H9 (cell line): ENCODE measurements around the gene SYS1. TPM values are rescaled to one million over a fixed set of nuclear protein-coding genes. Genes with fewer than 3 reads are reported as not detected.

Experiments used
- DNase-seq: peaks from one replicate; pipeline ENCODE4 v3.0.0-alpha.2; 2017
- H2AFZ ChIP-seq: one replicate; pipeline ENCODE4 v1.6.1; 2013; ENCODE audit warnings: mild to moderate bottlenecking, low read length, control low read depth, moderate library complexity
- H2AK5ac ChIP-seq: 2 replicates; pipeline ENCODE4 v1.6.1; 2013; ENCODE audit warnings: low read length, control low read depth, mixed read lengths; ENCODE audit not compliant: insufficient read length
- H2BK120ac ChIP-seq: one replicate; pipeline ENCODE4 v1.6.1; 2013; ENCODE audit warnings: low read depth, mild to moderate bottlenecking, low read length, control low read depth, inconsistent platforms; ENCODE audit not compliant: poor library complexity, severe bottlenecking
- H2BK12ac ChIP-seq: 2 replicates; pipeline ENCODE4 v1.6.1; 2013; ENCODE audit warnings: low read length, control low read depth, mixed read lengths, low read depth; ENCODE audit not compliant: insufficient read length
- H2BK15ac ChIP-seq: 2 replicates; pipeline ENCODE4 v1.6.1; 2013; ENCODE audit warnings: low read depth, low read length, control low read depth
- H2BK20ac ChIP-seq: one replicate; pipeline ENCODE4 v1.6.1; 2013; ENCODE audit warnings: low read depth, mild to moderate bottlenecking, low read length, control low read depth, inconsistent platforms; ENCODE audit not compliant: poor library complexity, severe bottlenecking
- H2BK5ac ChIP-seq: 2 replicates; pipeline ENCODE4 v1.6.1; 2013; ENCODE audit warnings: low read length, control low read depth, mixed read lengths; ENCODE audit not compliant: insufficient read length
- H3K14ac ChIP-seq: 2 replicates; pipeline ENCODE4 v1.6.1; 2013; ENCODE audit warnings: low read length, control low read depth; ENCODE audit not compliant: insufficient read depth
- H3K18ac ChIP-seq: 2 replicates; pipeline ENCODE4 v1.6.1; 2013; ENCODE audit warnings: low read depth, mild to moderate bottlenecking, mixed read lengths, low read length, control low read depth; ENCODE audit not compliant: insufficient read length
- H3K23ac ChIP-seq: 2 replicates; pipeline ENCODE4 v1.6.1; 2013; ENCODE audit warnings: low read length, control low read depth, mixed read lengths, low read depth; ENCODE audit not compliant: insufficient read length
- H3K23me2 ChIP-seq: 2 replicates; pipeline ENCODE4 v1.6.1; 2013; ENCODE audit warnings: low read depth, mild to moderate bottlenecking, mixed read lengths, low read length, control low read depth; ENCODE audit not compliant: insufficient read length, poor library complexity, severe bottlenecking
- H3K27ac ChIP-seq: 2 replicates; pipeline ENCODE4 v1.5.1; 2013; ENCODE audit warnings: low read length, control low read depth, mixed read lengths, low read depth; ENCODE audit not compliant: insufficient read length
- H3K27me3 ChIP-seq: 2 replicates; pipeline ENCODE4 v1.6.1; 2013; ENCODE audit warnings: low read length, control low read depth, inconsistent platforms; ENCODE audit not compliant: insufficient read depth
- H3K4ac ChIP-seq: 2 replicates; pipeline ENCODE4 v1.6.1; 2013; ENCODE audit warnings: low read depth, mild to moderate bottlenecking, control low read depth, inconsistent platforms, low read length, moderate library complexity
- H3K4me1 ChIP-seq: 2 replicates; pipeline ENCODE4 v1.6.1; 2013; ENCODE audit warnings: low read length, control low read depth, inconsistent platforms; ENCODE audit not compliant: insufficient read depth
- H3K4me2 ChIP-seq: 2 replicates; pipeline ENCODE4 v1.6.1; 2013; ENCODE audit warnings: low read length, control low read depth, mixed read lengths; ENCODE audit not compliant: insufficient read length, insufficient read depth
- H3K56ac ChIP-seq: 2 replicates; pipeline ENCODE4 v1.6.1; 2013; ENCODE audit warnings: low read depth, mild to moderate bottlenecking, mixed read lengths, low read length, control low read depth; ENCODE audit not compliant: insufficient read length
- H3K79me1 ChIP-seq: 2 replicates; pipeline ENCODE4 v1.6.1; 2013; ENCODE audit warnings: low read depth, mild to moderate bottlenecking, moderate library complexity, low read length, control low read depth, inconsistent platforms; ENCODE audit not compliant: insufficient read depth, poor library complexity, severe bottlenecking
- H3K79me2 ChIP-seq: 2 replicates; pipeline ENCODE4 v1.6.1; 2013; ENCODE audit warnings: low read length, control low read depth, inconsistent platforms; ENCODE audit not compliant: insufficient read depth
- H3K9ac ChIP-seq: 2 replicates; pipeline ENCODE4 v1.6.1; 2013; ENCODE audit warnings: low read length, control low read depth, mixed read lengths; ENCODE audit not compliant: insufficient read length; ENCODE audit errors: extremely low read depth
- H3K9me3 ChIP-seq: one replicate; pipeline ENCODE4 v1.6.1; 2013; ENCODE audit warnings: low read depth, low read length, inconsistent platforms; ENCODE audit not compliant: control insufficient read depth
- H3T11ph ChIP-seq: one replicate; pipeline ENCODE4 v1.6.1; 2013; ENCODE audit warnings: mild to moderate bottlenecking, low read length, control low read depth, inconsistent platforms
- H4K20me1 ChIP-seq: one replicate; pipeline ENCODE4 v1.6.1; 2013; ENCODE audit not compliant: control insufficient read depth, insufficient read length, insufficient read depth
- H4K5ac ChIP-seq: 2 replicates; pipeline ENCODE4 v1.6.1; 2013; ENCODE audit warnings: low read depth, mild to moderate bottlenecking, mixed read lengths, low read length, control low read depth; ENCODE audit not compliant: insufficient read length
- H4K8ac ChIP-seq: replicated peaks from 2 replicates; pipeline ENCODE4 v1.6.1; 2013; ENCODE audit warnings: low read length, control low read depth, mixed read lengths, low read depth; ENCODE audit not compliant: insufficient read length
- H4K91ac ChIP-seq: 2 replicates; pipeline ENCODE4 v1.6.1; 2013; ENCODE audit warnings: low read depth, mild to moderate bottlenecking, moderate library complexity, mixed read lengths, low read length, control low read depth; ENCODE audit not compliant: insufficient read length
- H3K27ac Mint-ChIP-seq, 3 experiments: 2 replicates in 2 of 3; 3 replicates in 1 of 3; pipeline ENCODE4 v1.8.0; 2020 to 2021; ENCODE audit warnings: mixed read lengths in 3 of 3, mild to moderate bottlenecking in 1 of 3, moderate library complexity in 1 of 3
- H3K27me3 Mint-ChIP-seq: 2 replicates; pipeline ENCODE4 v1.8.0; 2021; ENCODE audit warnings: low read depth, mild to moderate bottlenecking, moderate library complexity, mixed read lengths
- H3K36me3 Mint-ChIP-seq, 3 experiments: 2 replicates in 2 of 3; 3 replicates in 1 of 3; pipeline ENCODE4 v1.8.0; 2020 to 2021; ENCODE audit warnings: low read depth in 3 of 3, mixed read lengths in 3 of 3; ENCODE audit not compliant: insufficient read depth in 1 of 3
- H3K4me1 Mint-ChIP-seq, 2 experiments: 2 replicates each; pipeline ENCODE4 v1.8.0; 2020; ENCODE audit warnings: mixed read lengths in 2 of 2
- H3K4me3 Mint-ChIP-seq, 2 experiments: 2 replicates in 1 of 2; 3 replicates in 1 of 2; pipeline ENCODE4 v1.8.0; 2020 to 2021; ENCODE audit warnings: mild to moderate bottlenecking in 2 of 2, mixed read lengths in 2 of 2, moderate library complexity in 1 of 2
- H3K9me3 Mint-ChIP-seq, 2 experiments: 2 replicates in 1 of 2; 3 replicates in 1 of 2; pipeline ENCODE4 v1.8.0; 2020; ENCODE audit warnings: mild to moderate bottlenecking in 2 of 2, mixed read lengths in 2 of 2, moderate library complexity in 1 of 2
- WGBS: extraction: QIAGEN DNeasy Blood & Tissue Kit; methylation state at CpG from one replicate; pipeline ENCODE4 v1.1.7; 2013; ENCODE audit warnings: missing lambda C conversion rate, low lambda C conversion rate, mixed read lengths; ENCODE audit not compliant: insufficient read length; ENCODE audit errors: extremely low coverage; 5-methylcytosine and 5-hydroxymethylcytosine counted together
- total RNA-seq: library from RNA; stranded (reverse); gene quantifications from 2 replicates; pipeline ENCODE4 v1.2.1, GENCODE V29; 2021
- TF ChIP-seq, protein P1 (sequence below): fragments of 200-600 bp; sonication (generic); conservative IDR thresholded peaks from 3 replicates; pipeline ENCODE4 v1.8.0; 2021; ENCODE audit warnings: antibody characterized with exemption, mild to moderate bottlenecking

Gene SYS1
- total RNA-seq, 1 experiment from 2014 or later = 21.0 TPM

DNA sequence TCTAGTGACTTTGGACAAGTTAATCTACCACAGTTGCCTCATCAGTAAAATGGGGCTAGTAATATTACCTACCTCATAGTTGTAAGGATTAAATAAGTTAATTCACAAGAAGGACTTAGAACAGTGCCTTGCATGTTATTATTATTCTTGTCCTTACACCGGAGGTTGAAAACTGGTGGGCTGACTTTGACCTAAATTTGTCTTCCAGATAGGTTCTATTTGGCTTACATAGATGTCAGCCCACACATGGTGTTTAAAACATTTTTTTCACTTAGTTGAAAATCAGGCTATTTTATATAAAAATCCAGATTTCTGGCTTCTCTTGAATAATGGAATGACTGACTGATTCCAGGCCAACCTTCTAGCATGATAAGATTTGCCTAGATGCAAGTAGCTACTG is 3.2 kb downstream of the SYS1 start:
- H3K4ac ChIP-seq = no peak overlapping the region
- no peaks in the 10 kb centered on the region for H4K20me1 ChIP-seq
- H2AK5ac ChIP-seq = no peak overlapping the region
- H2BK12ac ChIP-seq = no peak overlapping the region
- H3K79me2 ChIP-seq = no peaks in the 10 kb centered on the region; the same call in 1 of the 2 replicates
- H3T11ph ChIP-seq = no peak overlapping the region
- no peak overlapping the region for H4K5ac ChIP-seq
- H3K4me1 ChIP-seq = peaks cover 6% of the 10 kb centered on the region; the same call in 1 of the 2 replicates
- H3K23me2 ChIP-seq = peaks cover 9% of the 10 kb centered on the region
- WGBS = no CpG with 5 or more reads among the region's 1 CpG
- DNase-seq = no peak
- no peaks in the 10 kb centered on the region for H3K27me3 Mint-ChIP-seq
- no peak overlapping the region for H3K4me2 ChIP-seq
- no peaks in the 10 kb centered on the region for H3K27me3 ChIP-seq
- no peaks in the 10 kb centered on the region for H3K9me3 Mint-ChIP-seq
- H3K14ac ChIP-seq = no peak overlapping the region
- H3K36me3 Mint-ChIP-seq = peaks cover 6 to 35% (median 20%) of the 10 kb centered on the region in 3 experiments; a peak in 6 of 7 replicates
- H3K4me3 Mint-ChIP-seq = no peak overlapping the region
- no peak overlapping the region for H2BK5ac ChIP-seq
- H3K4me1 Mint-ChIP-seq = peaks cover 9 to 10% of the 10 kb centered on the region in 2 experiments
- no peak overlapping the region for H3K27ac Mint-ChIP-seq
- no peak overlapping the region for H2BK15ac ChIP-seq
- H3K23ac ChIP-seq = no peak overlapping the region
- TF ChIP-seq, protein P1, sequence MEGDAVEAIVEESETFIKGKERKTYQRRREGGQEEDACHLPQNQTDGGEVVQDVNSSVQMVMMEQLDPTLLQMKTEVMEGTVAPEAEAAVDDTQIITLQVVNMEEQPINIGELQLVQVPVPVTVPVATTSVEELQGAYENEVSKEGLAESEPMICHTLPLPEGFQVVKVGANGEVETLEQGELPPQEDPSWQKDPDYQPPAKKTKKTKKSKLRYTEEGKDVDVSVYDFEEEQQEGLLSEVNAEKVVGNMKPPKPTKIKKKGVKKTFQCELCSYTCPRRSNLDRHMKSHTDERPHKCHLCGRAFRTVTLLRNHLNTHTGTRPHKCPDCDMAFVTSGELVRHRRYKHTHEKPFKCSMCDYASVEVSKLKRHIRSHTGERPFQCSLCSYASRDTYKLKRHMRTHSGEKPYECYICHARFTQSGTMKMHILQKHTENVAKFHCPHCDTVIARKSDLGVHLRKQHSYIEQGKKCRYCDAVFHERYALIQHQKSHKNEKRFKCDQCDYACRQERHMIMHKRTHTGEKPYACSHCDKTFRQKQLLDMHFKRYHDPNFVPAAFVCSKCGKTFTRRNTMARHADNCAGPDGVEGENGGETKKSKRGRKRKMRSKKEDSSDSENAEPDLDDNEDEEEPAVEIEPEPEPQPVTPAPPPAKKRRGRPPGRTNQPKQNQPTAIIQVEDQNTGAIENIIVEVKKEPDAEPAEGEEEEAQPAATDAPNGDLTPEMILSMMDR = no peak
- no peak overlapping the region for H2BK20ac ChIP-seq
- H3K79me1 ChIP-seq = peaks cover 2% of the 10 kb centered on the region
- no peak overlapping the region for H2BK120ac ChIP-seq
- H2AFZ ChIP-seq = no peak overlapping the region
- H3K9me3 ChIP-seq = no peaks in the 10 kb centered on the region
- H4K91ac ChIP-seq = no peak overlapping the region
- H4K8ac ChIP-seq = no peak overlapping the region
- no peak overlapping the region for H3K27ac ChIP-seq
- H3K56ac ChIP-seq = no peak overlapping the region
- H3K18ac ChIP-seq = no peak overlapping the region
- H3K9ac ChIP-seq = no peak overlapping the region
